ENCODE measurements around the gene DIMT1. TPM values are rescaled to one million over a fixed set of nuclear protein-coding genes. Genes with fewer than 3 reads are reported as not detected.

Gene DIMT1
- polyA plus RNA-seq, 2 of the 4 experiments (the other 2 are of a cell fraction), result 36.9 to 49.6 TPM

DNA sequence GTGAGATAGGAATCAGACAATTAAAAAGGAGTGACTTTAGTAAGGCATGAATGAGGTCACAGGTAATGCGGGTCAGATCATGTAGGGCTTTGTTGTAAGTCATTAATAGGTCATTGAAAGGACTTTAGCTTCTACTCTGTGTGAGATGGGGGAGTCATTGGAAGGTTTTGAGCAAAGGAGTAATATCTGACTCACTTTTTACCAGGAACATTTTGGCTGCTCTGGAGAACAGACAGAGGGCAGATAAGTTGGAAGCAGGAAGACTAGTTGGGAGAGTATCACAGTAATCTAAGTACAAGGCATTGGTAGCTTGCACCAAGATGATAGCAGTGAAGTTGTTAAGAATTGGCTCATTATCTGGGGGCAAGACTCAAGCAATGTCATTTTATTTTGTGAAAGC lies 60.3 kb downstream of the DIMT1 start (continued):
- TF ChIP-seq, protein P1, sequence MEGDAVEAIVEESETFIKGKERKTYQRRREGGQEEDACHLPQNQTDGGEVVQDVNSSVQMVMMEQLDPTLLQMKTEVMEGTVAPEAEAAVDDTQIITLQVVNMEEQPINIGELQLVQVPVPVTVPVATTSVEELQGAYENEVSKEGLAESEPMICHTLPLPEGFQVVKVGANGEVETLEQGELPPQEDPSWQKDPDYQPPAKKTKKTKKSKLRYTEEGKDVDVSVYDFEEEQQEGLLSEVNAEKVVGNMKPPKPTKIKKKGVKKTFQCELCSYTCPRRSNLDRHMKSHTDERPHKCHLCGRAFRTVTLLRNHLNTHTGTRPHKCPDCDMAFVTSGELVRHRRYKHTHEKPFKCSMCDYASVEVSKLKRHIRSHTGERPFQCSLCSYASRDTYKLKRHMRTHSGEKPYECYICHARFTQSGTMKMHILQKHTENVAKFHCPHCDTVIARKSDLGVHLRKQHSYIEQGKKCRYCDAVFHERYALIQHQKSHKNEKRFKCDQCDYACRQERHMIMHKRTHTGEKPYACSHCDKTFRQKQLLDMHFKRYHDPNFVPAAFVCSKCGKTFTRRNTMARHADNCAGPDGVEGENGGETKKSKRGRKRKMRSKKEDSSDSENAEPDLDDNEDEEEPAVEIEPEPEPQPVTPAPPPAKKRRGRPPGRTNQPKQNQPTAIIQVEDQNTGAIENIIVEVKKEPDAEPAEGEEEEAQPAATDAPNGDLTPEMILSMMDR (IDR thresholded peaks at IDR 0.05), result no peak
- TF ChIP-seq FOSB (CRISPR knock-in tag; IDR thresholded peaks at IDR 0.05), result no peak
- TF ChIP-seq POLR2AphosphoS2 (conservative IDR thresholded peaks at IDR 0.05; ENCODE audit: low read length), result no peak
- no peak for TF ChIP-seq RAD21 (conservative IDR thresholded peaks at IDR 0.05 in 1 of 2, IDR thresholded peaks at IDR 0.05 in 1 of 2)

DNA sequence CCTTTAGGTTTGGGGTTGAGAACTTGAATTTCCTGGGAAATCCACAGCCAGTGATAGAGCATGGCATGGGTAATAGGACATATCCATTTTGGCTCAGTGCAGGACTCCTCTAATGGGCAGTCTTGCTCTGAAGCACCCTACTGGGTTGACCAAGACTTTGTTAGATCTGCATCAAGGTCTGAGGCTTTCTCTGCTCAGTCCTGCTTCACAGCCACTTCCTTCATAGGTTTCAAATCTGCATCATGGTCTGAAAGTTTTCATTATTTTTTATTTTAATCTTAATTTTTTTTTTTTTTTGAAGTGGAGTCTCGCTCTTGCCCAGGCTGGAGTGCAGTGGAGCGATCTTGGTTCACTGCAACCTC lies 61.2 kb downstream of the DIMT1 start:
- Histone ChIP-seq H3K9me3 (no peaks in the 10 kb centered on the region), H3K27ac (no peak overlapping the region), H3K4me2 (no peak overlapping the region), H3K4me3 (no peak overlapping the region), H3K4me1 (no peaks in the 10 kb centered on the region)
- TF ChIP-seq ZC3H11A (IDR thresholded peaks at IDR 0.05) (no peak), SREBF2 (IDR thresholded peaks at IDR 0.05) (no peak), CEBPB (IDR thresholded peaks at IDR 0.05) (no peak), CHD4 (IDR thresholded peaks at IDR 0.05; ENCODE audit: borderline replicate concordance) (no peak), RAD21 (conservative IDR thresholded peaks at IDR 0.05 in 1 of 2, IDR thresholded peaks at IDR 0.05 in 1 of 2) (no peak)
- TF ChIP-seq, protein P2, sequence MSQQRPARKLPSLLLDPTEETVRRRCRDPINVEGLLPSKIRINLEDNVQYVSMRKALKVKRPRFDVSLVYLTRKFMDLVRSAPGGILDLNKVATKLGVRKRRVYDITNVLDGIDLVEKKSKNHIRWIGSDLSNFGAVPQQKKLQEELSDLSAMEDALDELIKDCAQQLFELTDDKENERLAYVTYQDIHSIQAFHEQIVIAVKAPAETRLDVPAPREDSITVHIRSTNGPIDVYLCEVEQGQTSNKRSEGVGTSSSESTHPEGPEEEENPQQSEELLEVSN (IDR thresholded peaks at IDR 0.05; ENCODE audit: borderline replicate concordance, low read depth), result no peak
- FAIRE-seq, result no peak
- WGBS (ENCODE audit: missing lambda C conversion rate), result 91% methylated on average over 2 of the region's 2 CpGs
- ATAC-seq, result no peak
- no peak for DNase-seq (ENCODE audit: low read depth in 1 of 2, low spot score in 1 of 2)
- CTCF ChIA-PET, result interaction anchor here (0.6 kb wide), 1 partner anchor 197 kb away, joined by 3 read pairs; no protein-coding TSS in a partner anchor
- POLR2A ChIA-PET, result no interaction called here

DNA sequence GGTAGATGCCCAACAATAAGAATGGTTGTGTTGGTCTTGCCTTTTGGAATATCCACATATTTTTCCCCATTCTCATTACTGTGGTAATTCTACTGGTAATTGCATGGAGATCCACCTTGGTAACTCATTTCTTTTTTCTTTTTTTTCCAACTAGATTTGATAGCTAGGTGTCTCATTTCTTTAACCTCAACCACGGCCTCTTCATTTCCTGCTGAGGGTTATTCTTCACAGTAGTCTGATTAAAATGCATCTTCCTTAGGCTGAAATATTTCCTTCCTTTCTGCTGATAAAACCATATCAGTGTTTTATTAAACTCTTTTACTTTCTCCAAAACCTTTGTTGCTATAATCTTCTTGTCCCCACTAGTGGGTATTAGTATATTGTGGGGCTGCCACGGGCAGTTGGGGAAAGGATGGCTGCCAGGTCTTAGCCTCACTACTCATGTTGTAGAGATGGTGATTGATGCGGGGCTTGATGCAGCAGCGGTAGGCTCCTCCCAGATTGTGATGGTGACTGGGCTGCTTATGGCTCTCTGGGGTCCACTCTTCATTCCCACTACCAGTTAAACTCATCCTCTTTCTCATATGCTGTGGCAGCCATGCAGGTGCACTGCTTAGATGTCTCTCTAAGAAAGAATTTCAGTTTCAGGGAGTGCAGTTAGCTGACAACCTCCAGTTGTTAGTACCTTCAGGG lies 61.8 kb downstream of the DIMT1 start:
- no peak for TF ChIP-seq HOXB13 (CRISPR knock-in tag; IDR thresholded peaks at IDR 0.05; ENCODE audit: low read depth)
- no peak for TF ChIP-seq FOSL2 (IDR thresholded peaks at IDR 0.05)
- no peak for TF ChIP-seq FOSL2 (CRISPR knock-in tag; IDR thresholded peaks at IDR 0.05)
- TF ChIP-seq, protein P3, sequence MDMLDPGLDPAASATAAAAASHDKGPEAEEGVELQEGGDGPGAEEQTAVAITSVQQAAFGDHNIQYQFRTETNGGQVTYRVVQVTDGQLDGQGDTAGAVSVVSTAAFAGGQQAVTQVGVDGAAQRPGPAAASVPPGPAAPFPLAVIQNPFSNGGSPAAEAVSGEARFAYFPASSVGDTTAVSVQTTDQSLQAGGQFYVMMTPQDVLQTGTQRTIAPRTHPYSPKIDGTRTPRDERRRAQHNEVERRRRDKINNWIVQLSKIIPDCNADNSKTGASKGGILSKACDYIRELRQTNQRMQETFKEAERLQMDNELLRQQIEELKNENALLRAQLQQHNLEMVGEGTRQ (IDR thresholded peaks at IDR 0.05), result no peak
- TF ChIP-seq JUN (IDR thresholded peaks at IDR 0.05), result no peak
- TF ChIP-seq ZSCAN20 (CRISPR knock-in tag; IDR thresholded peaks at IDR 0.05), result no peak
- TF ChIP-seq BHLHE40 (IDR thresholded peaks at IDR 0.05; ENCODE audit: low read depth, low read length), result no peak
- no peak for TF ChIP-seq CBX8 (IDR thresholded peaks at IDR 0.05)
- TF ChIP-seq NR3C1 (IDR thresholded peaks at IDR 0.05), result no peak
- TF ChIP-seq, protein P4, sequence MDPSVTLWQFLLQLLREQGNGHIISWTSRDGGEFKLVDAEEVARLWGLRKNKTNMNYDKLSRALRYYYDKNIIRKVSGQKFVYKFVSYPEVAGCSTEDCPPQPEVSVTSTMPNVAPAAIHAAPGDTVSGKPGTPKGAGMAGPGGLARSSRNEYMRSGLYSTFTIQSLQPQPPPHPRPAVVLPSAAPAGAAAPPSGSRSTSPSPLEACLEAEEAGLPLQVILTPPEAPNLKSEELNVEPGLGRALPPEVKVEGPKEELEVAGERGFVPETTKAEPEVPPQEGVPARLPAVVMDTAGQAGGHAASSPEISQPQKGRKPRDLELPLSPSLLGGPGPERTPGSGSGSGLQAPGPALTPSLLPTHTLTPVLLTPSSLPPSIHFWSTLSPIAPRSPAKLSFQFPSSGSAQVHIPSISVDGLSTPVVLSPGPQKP (IDR thresholded peaks at IDR 0.05; ENCODE audit: low read depth, low read length), result no peak
- TF ChIP-seq HDAC2 (IDR thresholded peaks at IDR 0.05), result no peak
- TF ChIP-seq HEYL (CRISPR knock-in tag; IDR thresholded peaks at IDR 0.05), result no peak
- TF ChIP-seq, protein P5, sequence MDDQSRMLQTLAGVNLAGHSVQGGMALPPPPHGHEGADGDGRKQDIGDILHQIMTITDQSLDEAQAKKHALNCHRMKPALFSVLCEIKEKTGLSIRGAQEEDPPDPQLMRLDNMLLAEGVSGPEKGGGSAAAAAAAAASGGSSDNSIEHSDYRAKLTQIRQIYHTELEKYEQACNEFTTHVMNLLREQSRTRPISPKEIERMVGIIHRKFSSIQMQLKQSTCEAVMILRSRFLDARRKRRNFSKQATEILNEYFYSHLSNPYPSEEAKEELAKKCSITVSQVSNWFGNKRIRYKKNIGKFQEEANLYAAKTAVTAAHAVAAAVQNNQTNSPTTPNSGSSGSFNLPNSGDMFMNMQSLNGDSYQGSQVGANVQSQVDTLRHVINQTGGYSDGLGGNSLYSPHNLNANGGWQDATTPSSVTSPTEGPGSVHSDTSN (IDR thresholded peaks at IDR 0.05), result no peak
- no peak for TF ChIP-seq POLR2A (IDR thresholded peaks at IDR 0.05; ENCODE audit: low read length)
- no peak for TF ChIP-seq ZFP36 (IDR thresholded peaks at IDR 0.05; ENCODE audit: borderline replicate concordance, partially characterized antibody)
- TF ChIP-seq NPAS2 (CRISPR knock-in tag; IDR thresholded peaks at IDR 0.05; ENCODE audit: borderline replicate concordance), result no peak
- no peak for TF ChIP-seq MAZ (IDR thresholded peaks at IDR 0.05; ENCODE audit: borderline replicate concordance, low read depth, low read length)
- TF ChIP-seq MAFK (IDR thresholded peaks at IDR 0.05; ENCODE audit: partially characterized antibody), result no peak
- TF ChIP-seq SREBF2 (IDR thresholded peaks at IDR 0.05), result no peak
- no peak for TF ChIP-seq RARB (CRISPR knock-in tag; IDR thresholded peaks at IDR 0.05)
- Histone ChIP-seq H3K4me1 (no peaks in the 10 kb centered on the region), H3K27ac (no peak overlapping the region), H3K9me3 (no peaks in the 10 kb centered on the region), H3K4me2 (no peak overlapping the region), H3K4me3 (no peak overlapping the region)
- no peak for ATAC-seq
- DNase-seq (ENCODE audit: low read depth in 1 of 2, low spot score in 1 of 2), result no peak
- POLR2A ChIA-PET, result no interaction called here
- 94% methylated on average over 4 of the region's 4 CpGs for WGBS (ENCODE audit: missing lambda C conversion rate)
- no peak for FAIRE-seq
- CTCF ChIA-PET, result interaction anchor here (1.6 kb wide), 1 partner anchor 11 kb away, joined by 7 read pairs; no protein-coding TSS in a partner anchor
